Endothelial cell of umbilical vein (primary cell): Measurements from ENCODE around the gene GALNT10. TPM values are rescaled to one million over a fixed set of nuclear protein-coding genes. Genes with fewer than 3 reads are reported as not detected.

ENCODE experiments used
- BruUV-seq: library from RNA; stranded (reverse); fragments of 400-500 nt; replicated peaks from 2 replicates; lab custom pipeline; 2021; lab: Mats Ljungman, UMichigan
- CTCF ChIA-PET: fragments of 300-600, 350-600 bp; sonication (Branson Sonifier 250); formaldehyde crosslinking; loops from one replicate; lab custom pipeline; 2021; ENCODE audit warnings: antibody characterized with exemption, inconsistent platforms; lab: Charles Lee
- POLR2A ChIA-PET: fragments of 300-600, 350-600 bp; sonication (Branson Sonifier 250); formaldehyde crosslinking; loops from one replicate; lab custom pipeline; 2021; ENCODE audit warnings: antibody characterized with exemption, inconsistent platforms; lab: Charles Lee
- DNase-seq: peaks from one replicate; pipeline ENCODE4 v3.0.0-alpha.2; 2011; ENCODE audit warnings: low read depth, low spot score
- FAIRE-seq: peaks from 2 replicates; lab custom pipeline; 2011; peaks lifted over from hg19 to GRCh38; lab: Jason Lieb, UNC
- H2AFZ ChIP-seq: 2 replicates; pipeline ENCODE4 v1.6.0; 2012; ENCODE audit warnings: low read depth, low read length, control low read depth, inconsistent platforms
- H3K27ac ChIP-seq: 2 replicates; pipeline ENCODE4 v1.5.1; 2011; ENCODE audit warnings: low read depth, mild to moderate bottlenecking, control low read depth, low read length, moderate library complexity; ENCODE audit not compliant: insufficient read depth
- H3K27me3 ChIP-seq, 2 experiments: 2 replicates each; pipeline versions ENCODE4 v1.6.0 to v1.6.1; 2011; ENCODE audit warnings: low read length in 2 of 2, mixed read lengths in 1 of 2; ENCODE audit not compliant: control insufficient read depth in 2 of 2, insufficient read depth in 2 of 2
- H3K36me3 ChIP-seq, 2 experiments: 2 replicates in 1 of 2; 3 replicates in 1 of 2; pipeline ENCODE4 v1.5.1; 2011; ENCODE audit warnings: low read length in 2 of 2, mild to moderate bottlenecking in 1 of 2, moderate library complexity in 1 of 2; ENCODE audit not compliant: control insufficient read depth in 2 of 2, insufficient read depth in 2 of 2; ENCODE audit errors: extremely low read depth in 1 of 2
- H3K4me1 ChIP-seq: 3 replicates; pipeline ENCODE4 v1.5.1; 2011; ENCODE audit warnings: mild to moderate bottlenecking, low read length; ENCODE audit not compliant: control insufficient read depth, insufficient read depth; ENCODE audit errors: extremely low read depth
- H3K4me2 ChIP-seq: 2 replicates; pipeline ENCODE4 v1.6.1; 2011; ENCODE audit warnings: low read length, control low read depth, mixed read lengths; ENCODE audit not compliant: insufficient read depth
- H3K4me3 ChIP-seq, 3 experiments: fragments of 200-600 bp in 1 of 3; sonication (generic), shearing (Covaris generic) in 1 of 3; replicated peaks in 1 of 3; 2 replicates each; pipeline ENCODE4 v1.5.1; 2011 to 2016; ENCODE audit warnings: control low read depth in 3 of 3, low read length in 3 of 3, mild to moderate bottlenecking in 2 of 3, inconsistent platforms in 1 of 3, low read depth in 1 of 3, moderate library complexity in 1 of 3; ENCODE audit not compliant: insufficient read depth in 1 of 3
- H3K79me2 ChIP-seq: 2 replicates; pipeline ENCODE4 v1.6.0; 2012; ENCODE audit warnings: low read length, inconsistent platforms; ENCODE audit not compliant: control insufficient read depth, insufficient read depth
- H3K9ac ChIP-seq: replicated peaks from 2 replicates; pipeline ENCODE3; 2011; ENCODE audit warnings: low read length, control low read depth; ENCODE audit not compliant: insufficient read depth; ENCODE audit errors: extremely low read depth
- H3K9me1 ChIP-seq: replicated peaks from 3 replicates; pipeline ENCODE4 v1.6.0; 2011; ENCODE audit warnings: mild to moderate bottlenecking, low read length; ENCODE audit not compliant: control insufficient read depth, insufficient read depth; ENCODE audit errors: extremely low read depth
- H3K9me3 ChIP-seq: replicated peaks from 2 replicates; pipeline ENCODE4 v1.5.1; 2012; ENCODE audit warnings: low read length, inconsistent platforms; ENCODE audit not compliant: control insufficient read depth, insufficient read depth
- H4K20me1 ChIP-seq: replicated peaks from 2 replicates; pipeline ENCODE3; 2011; ENCODE audit warnings: mild to moderate bottlenecking, low read length; ENCODE audit not compliant: control insufficient read depth, insufficient read depth; ENCODE audit errors: extremely low read depth
- CTCF ChIP-seq, 2 donors: IDR thresholded peaks; 1 replicate in 1 of 2; 2 replicates in 1 of 2; pipeline ENCODE4 v1.5.1; 2011; ENCODE audit warnings: low read length in 2 of 2, mild to moderate bottlenecking in 2 of 2, moderate library complexity in 2 of 2, control low read depth in 1 of 2, inconsistent platforms in 1 of 2, low read depth in 1 of 2; ENCODE audit not compliant: insufficient read depth in 1 of 2; ENCODE audit errors: extremely low read depth in 1 of 2
- EZH2 ChIP-seq: IDR thresholded peaks from 2 replicates; pipeline ENCODE4 v1.6.1; 2012; ENCODE audit warnings: borderline replicate concordance, low read depth, mild to moderate bottlenecking, moderate library complexity, low read length, inconsistent platforms; ENCODE audit not compliant: severe bottlenecking
- FOS ChIP-seq: IDR thresholded peaks from 2 replicates; pipeline ENCODE4 v1.6.1; 2011; ENCODE audit warnings: mild to moderate bottlenecking, low read length, moderate library complexity, borderline replicate concordance; ENCODE audit not compliant: insufficient read depth
- GATA2 ChIP-seq: IDR thresholded peaks from 2 replicates; pipeline ENCODE4 v1.7.0; 2011; ENCODE audit warnings: low read depth, mild to moderate bottlenecking, moderate library complexity, mixed read lengths, low read length; ENCODE audit not compliant: insufficient read length, insufficient read depth
- JUN ChIP-seq: IDR thresholded peaks from 2 replicates; pipeline ENCODE4 v1.6.1; 2011; ENCODE audit warnings: borderline replicate concordance, low read depth; ENCODE audit not compliant: insufficient read length, insufficient read depth
- MAX ChIP-seq: IDR thresholded peaks from 2 replicates; pipeline ENCODE4 v1.6.1; 2011; ENCODE audit not compliant: insufficient read depth, insufficient read length
- MYC ChIP-seq: IDR thresholded peaks from one replicate; pipeline ENCODE4 v1.6.1; 2011; ENCODE audit warnings: mild to moderate bottlenecking, low read depth, low read length
- POLR2A ChIP-seq: IDR thresholded peaks from 2 replicates; pipeline ENCODE4 v1.6.1; 2012; ENCODE audit warnings: low read depth, mild to moderate bottlenecking, control low read depth, low read length
- POLR2AphosphoS5 ChIP-seq: IDR thresholded peaks from 2 replicates; pipeline ENCODE4 v1.6.1; 2012; ENCODE audit warnings: low read depth, mild to moderate bottlenecking, control low read depth, low read length, moderate library complexity; ENCODE audit not compliant: insufficient read depth
- dilution Hi-C: fragments of 300-500 bp; cut with MboI; formaldehyde crosslinking; loops from one replicate; pipeline ENCODE4 v1.15.0; 2019; ENCODE audit warnings: low sequenced_read_pairs; ENCODE audit not compliant: extremely low pct_ligation_motif_present
- intact Hi-C: fragments of 100-400 bp; cut with micrococcal nuclease; formaldehyde crosslinking; loops from one replicate; pipeline ENCODE4 v1.10.0; 2022
- polyA plus RNA-seq, 4 experiments: library from polyadenylated mRNA; depleted of rRNA in 3 of 4; stranded (reverse) in 3 of 4; unstranded in 1 of 4; fragments of >200 nt; gene quantifications; 2 replicates each; pipeline versions ENCODE4 v1.2.1 to v1.2.3, GENCODE V29; 2011 to 2012; ENCODE audit warnings: missing spikeins in 1 of 4
- total RNA-seq: library from RNA; stranded (reverse); gene quantifications from 2 replicates; pipeline ENCODE4 v1.2.3, GENCODE V29; 2021

Gene GALNT10
- total and polyA plus RNA-seq, 2 donors (not counting 3 experiments of a cell fraction or from before 2014, with no cell fraction given): 70.2 to 77.6 TPM

GRCh38 chr5:154386952-154387629 is 196.6 kb downstream of the GALNT10 start:
- Histone ChIP-seq H3K4me3 (no peak overlapping the region), H4K20me1 (no peaks in the 10 kb centered on the region), H3K4me2 (no peak overlapping the region), H3K27ac (no peak overlapping the region), H3K9me1 (no peaks in the 10 kb centered on the region), H3K79me2 (no peaks in the 10 kb centered on the region), H2AFZ (no peak overlapping the region), H3K9me3 (no peaks in the 10 kb centered on the region), H3K27me3 (no peaks in the 10 kb centered on the region), H3K36me3 (peaks cover 10 to 16% of the 10 kb centered on the region in 2 experiments), H3K4me1 (peaks cover 6% of the 10 kb centered on the region), H3K9ac (no peak overlapping the region)
- POLR2A ChIA-PET: no interaction called here
- intact Hi-C loops: no loop called here
- no TSS peak for BruUV-seq
- CTCF ChIA-PET: interaction anchor here (0.9 to 1.9 kb wide), 8 partner anchors 8 to 372 kb away, joined by 3 to 5 read pairs (median 3); no protein-coding TSS in a partner anchor
- DNase-seq (no peak), FAIRE-seq (no peak)
- TF ChIP-seq MYC (no peak), FOS (no peak), POLR2AphosphoS5 (no peak), POLR2A (no peak), CTCF (IDR thresholded peaks at IDR 0.05; ENCODE audit: extremely low read depth in 1 of 2, insufficient read depth in 1 of 2, low read depth in 1 of 2, low read length in 2 of 2) (no peak), MAX (no peak), EZH2 (no peak), GATA2 (no peak), JUN (no peak)
- dilution Hi-C loops: no loop called here
